GM21737 (cell line): Measurements from ENCODE around the gene PLXND1.
"Not testable (repeated sequence)": the region's sequence is repeated elsewhere in the genome, so short reads cannot be mapped to it uniquely, and the experiment has no call there.

Experiments
- ATAC-seq: cut with Tn5 transposase; IDR thresholded peaks from one replicate; pipeline ENCODE4 v1.9.1; 2021; ENCODE audit warnings: mild to moderate bottlenecking, moderate library complexity; ENCODE audit not compliant: unreplicated experiment

Gene PLXND1

GRCh38 chr3:129606636-129607390, at the start of gene PLXND1:
TSS of gene PLXND1 (minus strand) at chr3:129606676. CDS start at chr3:129606639, 37 bp downstream.
- ATAC-seq: no peak

GRCh38 chr3:129655291-129655700, 48.8 kb upstream of the PLXND1 start:
- no peak for ATAC-seq

GRCh38 chr3:129654131-129654530, 47.7 kb upstream of the PLXND1 start:
- no peak for ATAC-seq

GRCh38 chr3:129653019-129653418, 46.5 kb upstream of the PLXND1 start:
- no peak for ATAC-seq

- no peak for ATAC-seq
These were observed 45.1 kb upstream of the PLXND1 start for GRCh38 chr3:129651435-129652202.

GRCh38 chr3:129650256-129650872, 43.9 kb upstream of the PLXND1 start:
- ATAC-seq: no peak

- ATAC-seq: no peak
These were observed 41.9 kb upstream of the PLXND1 start for GRCh38 chr3:129648391-129648790.

- ATAC-seq: no peak
These were observed 38.8 kb upstream of the PLXND1 start for GRCh38 chr3:129645286-129645685.

GRCh38 chr3:129644836-129645235, 38.4 kb upstream of the PLXND1 start:
- ATAC-seq: no peak

- ATAC-seq: not testable (repeated sequence)
These were observed 35.2 kb upstream of the PLXND1 start for GRCh38 chr3:129641567-129642260.

GRCh38 chr3:129640985-129641384, 34.5 kb upstream of the PLXND1 start:
- not testable (repeated sequence) for ATAC-seq

- no peak for ATAC-seq
These were observed 32.0 kb upstream of the PLXND1 start for GRCh38 chr3:129638481-129638880.

GRCh38 chr3:129636082-129636481, 29.6 kb upstream of the PLXND1 start:
- no peak for ATAC-seq

GRCh38 chr3:129635656-129636055, 29.2 kb upstream of the PLXND1 start:
- ATAC-seq: no peak

- ATAC-seq: no peak
These were observed 27.4 kb upstream of the PLXND1 start for GRCh38 chr3:129633751-129634481.

- no peak for ATAC-seq
These were observed 26.5 kb upstream of the PLXND1 start for GRCh38 chr3:129632977-129633376.

GRCh38 chr3:129632556-129632955, 26.1 kb upstream of the PLXND1 start:
- no peak for ATAC-seq

GRCh38 chr3:129632056-129632455, 25.6 kb upstream of the PLXND1 start:
- ATAC-seq: no peak

GRCh38 chr3:129629011-129629410, 22.5 kb upstream of the PLXND1 start:
- ATAC-seq: no peak

- no peak for ATAC-seq
These were observed 21.7 kb upstream of the PLXND1 start for GRCh38 chr3:129628169-129628522.
